ENCODE measurements around the gene FBXO46.
"Not testable (repeated sequence)": the region's sequence is repeated elsewhere in the genome, so short reads cannot be mapped to it uniquely, and the experiment has no call there.

The FBXO46 gene

DNA sequence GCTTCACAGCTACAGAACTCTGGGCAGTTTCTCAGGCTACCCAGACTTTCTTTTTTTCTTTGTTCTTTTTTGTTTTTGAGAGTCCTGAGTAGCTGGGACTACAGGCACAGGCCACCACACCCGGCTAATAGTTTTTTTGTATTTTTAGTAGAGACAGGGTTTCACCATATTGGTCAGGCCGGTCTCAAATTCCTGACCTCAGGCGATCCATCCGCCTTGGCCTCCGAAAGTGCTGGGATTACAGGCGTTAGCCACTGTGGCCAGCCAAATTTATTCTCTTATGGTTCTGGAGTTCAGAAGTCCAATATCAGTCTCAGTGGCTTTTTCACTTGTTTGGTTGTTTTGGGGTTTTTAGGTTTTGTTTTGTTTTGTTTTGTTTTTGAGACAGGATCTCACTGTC is 14.9 kb upstream of the FBXO46 start:
- H3K4me3 ChIP-seq (ENCODE audit: low read depth, low read length) = no peak overlapping the region
- no peak for DNase-seq (ENCODE audit: low read depth)
- TF ChIP-seq CTCF (IDR thresholded peaks at IDR 0.05; ENCODE audit: low read depth, low read length, missing control alignments) = no peak

DNA sequence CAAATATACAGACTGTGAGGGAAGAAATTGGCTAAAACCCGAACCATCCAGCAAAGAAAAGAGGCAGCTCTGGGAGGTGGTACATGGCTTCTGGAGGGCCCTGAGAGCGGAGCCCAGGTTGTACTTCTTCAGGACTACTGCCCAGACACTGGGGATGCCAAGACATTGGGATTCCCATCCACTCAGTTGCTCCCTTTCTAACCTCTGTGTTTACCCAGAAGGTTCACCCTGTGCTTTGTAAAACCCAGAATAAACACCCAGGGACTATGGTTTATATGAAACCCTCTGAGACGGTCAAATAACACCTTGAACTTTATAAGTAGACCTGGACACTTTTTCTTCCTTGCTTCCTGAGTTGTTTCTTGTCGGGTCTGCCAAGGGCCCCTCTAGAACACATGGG is 12.3 kb upstream of the FBXO46 start:
- TF ChIP-seq CTCF (IDR thresholded peaks at IDR 0.05; ENCODE audit: low read depth, low read length, missing control alignments) = no peak
- no peak for DNase-seq (ENCODE audit: low read depth)
- no peak overlapping the region for H3K4me3 ChIP-seq (ENCODE audit: low read depth, low read length)

DNA sequence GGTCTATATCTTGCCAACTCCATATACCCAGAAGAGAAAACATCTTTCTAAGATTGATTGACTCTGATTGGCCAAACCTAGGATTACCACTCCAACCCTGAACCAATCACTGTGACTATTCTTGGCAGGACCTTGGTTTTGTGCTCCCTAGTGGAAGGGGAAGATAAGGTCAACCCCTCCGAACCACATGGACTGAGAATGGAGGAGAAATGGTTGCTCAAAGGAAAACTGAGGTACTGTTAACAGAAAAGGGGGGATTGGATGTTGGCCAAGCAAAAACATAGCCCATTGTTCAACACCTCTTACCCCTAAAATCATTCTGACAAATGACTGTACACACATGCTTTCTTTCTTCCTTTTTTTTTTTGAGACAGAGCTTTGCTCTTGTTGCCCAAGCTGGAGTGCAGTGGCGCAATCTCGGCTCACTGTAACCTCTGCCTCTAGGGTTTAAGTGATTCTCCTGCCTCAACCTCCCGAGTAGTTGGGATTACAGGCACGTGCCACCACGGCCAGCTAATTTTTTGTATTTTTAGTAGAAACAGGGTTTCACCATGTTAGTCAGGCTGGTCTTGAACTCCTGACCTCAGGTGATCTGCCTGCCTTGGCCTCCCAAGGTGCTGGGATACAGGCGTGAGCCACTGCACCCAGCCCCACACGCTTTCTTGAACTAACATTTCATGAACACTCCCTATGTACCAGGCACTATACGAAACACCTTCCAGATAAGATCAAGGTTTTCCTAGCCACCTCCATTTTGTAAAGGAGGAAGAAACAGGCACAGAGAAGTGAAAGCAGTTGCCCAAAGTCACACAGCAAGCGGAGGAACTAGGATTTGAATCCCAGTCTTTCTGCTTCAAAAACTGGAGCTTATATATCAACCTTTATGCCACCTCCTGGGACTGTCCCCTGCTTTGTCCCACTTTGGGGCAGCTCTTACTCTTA is 9.1 kb upstream of the FBXO46 start:
- no peak for TF ChIP-seq CTCF (IDR thresholded peaks at IDR 0.05; ENCODE audit: low read depth, low read length, missing control alignments)
- no peak for DNase-seq (ENCODE audit: low read depth)
- no peak overlapping the region for H3K4me3 ChIP-seq (ENCODE audit: low read depth, low read length)

DNA sequence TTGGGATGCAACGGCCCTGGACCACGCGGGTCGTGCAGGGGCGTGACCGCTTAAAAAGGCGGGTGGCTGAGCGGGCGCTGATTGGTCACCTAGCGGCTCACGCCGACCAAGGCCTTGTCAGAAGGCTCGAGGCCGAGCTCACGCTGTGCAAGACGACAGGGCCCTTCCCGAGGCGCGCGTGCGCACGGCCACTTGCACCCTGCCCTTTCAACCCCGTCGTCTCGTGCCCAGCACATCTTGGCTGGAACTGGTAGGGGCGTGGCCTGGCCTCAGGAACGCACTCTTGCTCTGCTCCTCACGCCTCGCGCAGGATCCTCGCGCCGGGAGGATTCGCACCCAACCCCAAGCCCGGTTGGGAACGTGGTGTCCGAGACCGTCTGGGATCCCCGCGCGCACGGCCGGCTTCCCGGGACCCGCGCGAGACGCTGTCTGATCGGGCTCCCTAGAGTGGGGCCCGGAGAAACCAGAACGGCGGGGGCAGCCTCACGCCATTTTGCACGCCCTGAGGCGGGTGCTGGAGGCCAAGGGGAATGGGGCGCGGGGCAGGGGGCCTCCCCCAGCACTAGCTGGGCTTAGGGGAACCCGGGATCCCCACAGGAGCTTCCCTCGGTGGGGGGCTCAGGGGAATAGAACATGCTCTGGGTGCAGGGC is 2.6 kb upstream of the FBXO46 start, which contains the start of gene MEIOSIN:
TSS of gene MEIOSIN (plus strand) at position 280 of the 651 bp plus-strand sequence. CDS start 1,938 bp downstream, outside the sequence.
- no peak for TF ChIP-seq CTCF (IDR thresholded peaks at IDR 0.05; ENCODE audit: low read depth, low read length, missing control alignments)
- H3K4me3 ChIP-seq (ENCODE audit: low read depth, low read length) = no peak within 1 kb of the TSS
- no peak for DNase-seq (ENCODE audit: low read depth)

GRCh38 chr19:45729800-45730290 is 851 bp downstream of the FBXO46 start:
- DNase-seq (ENCODE audit: low read depth) = no peak
- TF ChIP-seq CTCF (IDR thresholded peaks at IDR 0.05; ENCODE audit: low read depth, low read length, missing control alignments) = no peak
- peak overlapping the region; percentile 83 for H3K4me3 ChIP-seq (ENCODE audit: low read depth, low read length)

DNA sequence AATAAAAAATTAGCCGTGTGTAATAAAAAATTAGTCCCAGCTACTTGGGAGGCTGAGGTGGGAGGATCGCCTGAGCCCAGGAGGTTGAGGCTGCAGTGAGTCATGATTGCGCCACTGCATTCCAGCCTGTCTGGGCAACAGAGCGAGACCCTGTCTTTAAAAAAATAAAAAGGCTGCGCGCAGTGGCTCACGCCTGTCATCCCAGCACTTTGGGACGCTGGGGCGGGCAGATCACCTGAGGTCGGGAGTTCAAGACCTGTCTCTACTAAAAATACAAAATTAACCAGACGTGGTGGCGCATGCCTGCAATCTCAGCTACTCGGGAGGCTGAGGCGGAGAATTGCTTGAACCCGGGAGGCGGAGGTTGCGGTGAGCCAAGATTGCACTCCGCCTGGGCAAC is 2.0 kb downstream of the FBXO46 start:
- H3K4me3 ChIP-seq (ENCODE audit: low read depth, low read length); DNase-seq (ENCODE audit: low read depth): not testable (repeated sequence)

GRCh38 chr19:45720065-45720464 is 10.6 kb downstream of the FBXO46 start:
- not testable (repeated sequence) for H3K4me3 ChIP-seq (ENCODE audit: low read depth, low read length); DNase-seq (ENCODE audit: low read depth)

Measured in GM12864 (cell line).